ENCODE data around the gene AKAP9.

GRCh38 chr7:92149736-92150239, 209.1 kb downstream of the AKAP9 start:
- TF ChIP-seq JUN (IDR thresholded peaks at IDR 0.05; ENCODE audit: borderline replicate concordance, low read depth, low read length) (no peak), JUN (CRISPR knock-in tag; IDR thresholded peaks at IDR 0.05; ENCODE audit: borderline replicate concordance) (no peak), FOXM1 (IDR thresholded peaks at IDR 0.05; ENCODE audit: low read depth) (no peak), FOXM1 (CRISPR knock-in tag; IDR thresholded peaks at IDR 0.05; ENCODE audit: low read depth) (no peak), CREB1 (IDR thresholded peaks at IDR 0.05) (no peak), CREB1 (CRISPR knock-in tag; IDR thresholded peaks at IDR 0.05) (no peak), BRF1 (IDR thresholded peaks at IDR 0.05; ENCODE audit: borderline replicate concordance, extremely low read depth, insufficient read length) (no peak), NRF1 (conservative IDR thresholded peaks at IDR 0.05 in 1 of 2, IDR thresholded peaks at IDR 0.05 in 1 of 2) (no peak), SIN3B (IDR thresholded peaks at IDR 0.05; ENCODE audit: low read depth) (no peak), PHB (CRISPR knock-in tag; IDR thresholded peaks at IDR 0.05) (no peak), POLR2AphosphoS5 (IDR thresholded peaks at IDR 0.05; ENCODE audit: control insufficient read depth, insufficient read depth, low read depth, low read length) (no peak), MIER1 (IDR thresholded peaks at IDR 0.05; ENCODE audit: low read depth) (no peak), TRIM24 (IDR thresholded peaks at IDR 0.05) (no peak), ZNF274 (IDR thresholded peaks at IDR 0.05; ENCODE audit: borderline replicate concordance, low read depth, low read length) (no peak), ZNF766 (CRISPR knock-in tag; conservative IDR thresholded peaks at IDR 0.05) (no peak)
